H1 (cell line): ENCODE data around the gene TPP2.

Source experiments
- CTCF ChIP-seq, 3 experiments: IDR thresholded peaks; 1 replicate in 2 of 3; 2 replicates in 1 of 3; pipeline versions ENCODE4 v1.5.1 to v1.6.1; 2011; ENCODE audit warnings: low read length in 3 of 3, mild to moderate bottlenecking in 3 of 3, inconsistent platforms in 2 of 3, low read depth in 1 of 3, moderate library complexity in 1 of 3; ENCODE audit not compliant: insufficient read depth in 1 of 3; ENCODE audit errors: control extremely low read depth in 1 of 3
- MAFK ChIP-seq: IDR thresholded peaks from 2 replicates; pipeline ENCODE4 v1.6.1; 2012; ENCODE audit warnings: low read depth, mild to moderate bottlenecking, improper control_type of control experiment, low read length
- SIRT6 ChIP-seq: IDR thresholded peaks from one replicate; pipeline ENCODE4 v1.7.1; 2012; ENCODE audit warnings: low read length, inconsistent platforms

GRCh38 chr13:102709536-102709935 is 112.8 kb downstream of the TPP2 start:
- no peak for TF ChIP-seq CTCF (IDR thresholded peaks at IDR 0.05; ENCODE audit: control extremely low read depth in 1 of 3, insufficient read depth in 1 of 3, low read depth in 1 of 3, low read length in 3 of 3)
- TF ChIP-seq SIRT6: no peak
- no peak for TF ChIP-seq MAFK
